MCF 10A (cell line): ENCODE results near the gene ABLIM2. TPM values are rescaled to one million over a fixed set of nuclear protein-coding genes. Genes with fewer than 3 reads are reported as not detected.

ENCODE experiments used
- BruUV-seq: library from RNA; stranded (reverse); fragments of 400-500 nt; replicated peaks from 2 replicates; lab custom pipeline; 2021; lab: Mats Ljungman, UMichigan
- CTCF ChIA-PET: fragments of 300-600 bp; sonication (Branson Sonifier 250); formaldehyde crosslinking; extraction: SDS; loops from one replicate; lab custom pipeline; 2021; ENCODE audit warnings: antibody characterized with exemption, inconsistent platforms; lab: Yijun Ruan, JAX
- POLR2A ChIA-PET: fragments of 300-600, 350-650 bp; sonication (Branson Sonifier 250); formaldehyde crosslinking; extraction: SDS; loops from one replicate; lab custom pipeline; 2020; ENCODE audit warnings: antibody characterized with exemption, inconsistent platforms; lab: Yijun Ruan, JAX
- DNase-seq: peaks from one replicate; pipeline ENCODE4 v3.0.0-alpha.2; 2018; ENCODE audit not compliant: unreplicated experiment
- H3K27ac Mint-ChIP-seq: one replicate; pipeline ENCODE4 v1.8.0; 2022; ENCODE audit warnings: mild to moderate bottlenecking, low read depth, mixed read lengths; ENCODE audit not compliant: unreplicated experiment
- H3K27me3 Mint-ChIP-seq: one replicate; pipeline ENCODE4 v1.8.0; 2022; ENCODE audit warnings: mixed read lengths; ENCODE audit not compliant: insufficient read depth, unreplicated experiment
- H3K36me3 Mint-ChIP-seq: one replicate; pipeline ENCODE4 v1.8.0; 2022; ENCODE audit warnings: mild to moderate bottlenecking, moderate library complexity, mixed read lengths; ENCODE audit not compliant: insufficient read depth, unreplicated experiment
- H3K4me1 Mint-ChIP-seq: one replicate; pipeline ENCODE4 v1.8.0; 2022; ENCODE audit warnings: mixed read lengths; ENCODE audit not compliant: insufficient read depth, unreplicated experiment
- H3K4me3 Mint-ChIP-seq: one replicate; pipeline ENCODE4 v1.8.0; 2022; ENCODE audit warnings: mild to moderate bottlenecking, moderate library complexity, mixed read lengths; ENCODE audit not compliant: unreplicated experiment
- H3K9me3 Mint-ChIP-seq: one replicate; pipeline ENCODE4 v1.8.0; 2022; ENCODE audit warnings: mixed read lengths; ENCODE audit not compliant: unreplicated experiment
- CTCF ChIP-seq: fragments of 200-600 bp; IDR thresholded peaks from one replicate; pipeline ENCODE4 v1.8.0; 2022; ENCODE audit warnings: antibody characterized with exemption, mild to moderate bottlenecking; ENCODE audit not compliant: unreplicated experiment
- intact Hi-C: fragments of 100-400 bp; cut with micrococcal nuclease; formaldehyde crosslinking; loops from 2 replicates; pipeline ENCODE4 v1.14.1; 2022
- total RNA-seq: library from RNA; stranded (reverse); gene quantifications from 2 replicates; pipeline ENCODE4 v1.2.3, GENCODE V29; 2022

Gene ABLIM2
- total RNA-seq, 1 experiment from 2014 or later, result 5.3 TPM

GRCh38 chr4:8168832-8169598 is 10.4 kb upstream of the ABLIM2 start:
- TF ChIP-seq CTCF, result no peak
- ChIA-PET CTCF (interaction anchor here (0.6 to 1.6 kb wide), 4 partner anchors 10 to 74 kb away, joined by 3 to 5 read pairs (median 4); no protein-coding TSS in a partner anchor), POLR2A (no interaction called here)
- peaks cover 17% of the 10 kb centered on the region for H3K27me3 Mint-ChIP-seq
- H3K4me3 Mint-ChIP-seq, result no peak overlapping the region
- BruUV-seq, result no TSS peak
- intact Hi-C loops, result no loop called here
- no peak for DNase-seq
- H3K27ac Mint-ChIP-seq, result no peak overlapping the region
- H3K4me1 Mint-ChIP-seq, result peaks cover 5% of the 10 kb centered on the region
- H3K36me3 Mint-ChIP-seq, result peaks cover 7% of the 10 kb centered on the region
- H3K9me3 Mint-ChIP-seq, result peaks cover 11% of the 10 kb centered on the region

- H3K4me1 Mint-ChIP-seq, result peaks cover 5% of the 10 kb centered on the region
- H3K27ac Mint-ChIP-seq, result no peak overlapping the region
- no peak overlapping the region for H3K4me3 Mint-ChIP-seq
- no TSS peak for BruUV-seq
- peak; percentile 70 for TF ChIP-seq CTCF
- H3K9me3 Mint-ChIP-seq, result peaks cover 11% of the 10 kb centered on the region
- CTCF ChIA-PET, result interaction anchor here (0.6 to 1.9 kb wide), 6 partner anchors 8 to 249 kb away, joined by 3 to 8 read pairs (median 4); no protein-coding TSS in a partner anchor
- no peak for DNase-seq
- H3K27me3 Mint-ChIP-seq, result peaks cover 17% of the 10 kb centered on the region
- POLR2A ChIA-PET, result interaction anchor here (1.5 kb wide), 1 partner anchor 10 kb away, joined by 6 read pairs; the partner anchor contains the start of gene ABLIM2
- intact Hi-C loops, result no loop called here
- H3K36me3 Mint-ChIP-seq, result peaks cover 7% of the 10 kb centered on the region
These were observed 9.6 kb upstream of the ABLIM2 start for GRCh38 chr4:8168232-8168631.

GRCh38 chr4:8167815-8168214 is 9.2 kb upstream of the ABLIM2 start:
- TF ChIP-seq CTCF, result no peak
- POLR2A ChIA-PET, result interaction anchor here (1.5 kb wide), 1 partner anchor 9 kb away, joined by 6 read pairs; the partner anchor contains the start of gene ABLIM2
- Mint-ChIP-seq H3K36me3 (peaks cover 7% of the 10 kb centered on the region), H3K27ac (no peak overlapping the region), H3K27me3 (peaks cover 17% of the 10 kb centered on the region), H3K4me1 (peaks cover 5% of the 10 kb centered on the region), H3K4me3 (no peak overlapping the region), H3K9me3 (peaks cover 11% of the 10 kb centered on the region)
- no TSS peak for BruUV-seq
- DNase-seq, result no peak
- CTCF ChIA-PET, result interaction anchor here (0.6 to 1.9 kb wide), 5 partner anchors 9 to 248 kb away, joined by 3 to 8 read pairs (median 3); no protein-coding TSS in a partner anchor
- intact Hi-C loops, result no loop called here

GRCh38 chr4:8167291-8167690 is 8.7 kb upstream of the ABLIM2 start:
- H3K4me3 Mint-ChIP-seq, result no peak overlapping the region
- peaks cover 17% of the 10 kb centered on the region for H3K27me3 Mint-ChIP-seq
- TF ChIP-seq CTCF, result no peak
- POLR2A ChIA-PET, result interaction anchor here (1.5 kb wide), 1 partner anchor 9 kb away, joined by 6 read pairs; the partner anchor contains the start of gene ABLIM2
- intact Hi-C loops, result no loop called here
- peaks cover 11% of the 10 kb centered on the region for H3K9me3 Mint-ChIP-seq
- peaks cover 7% of the 10 kb centered on the region for H3K36me3 Mint-ChIP-seq
- H3K27ac Mint-ChIP-seq, result no peak overlapping the region
- DNase-seq, result no peak
- CTCF ChIA-PET, result interaction anchor here (0.8 to 1.9 kb wide), 2 partner anchors 9 to 168 kb away, joined by 3 to 8 read pairs; no protein-coding TSS in a partner anchor
- BruUV-seq, result no TSS peak
- peaks cover 5% of the 10 kb centered on the region for H3K4me1 Mint-ChIP-seq
